Left ventricle myocardium inferior (tissue), 1 donor: Measurements from ENCODE around the gene C7orf57. TPM values are rescaled to one million over a fixed set of nuclear protein-coding genes. Genes with fewer than 3 reads are reported as not detected.

Experiments used
- DNase-seq: peaks from one replicate; pipeline ENCODE4 v3.0.0-alpha.2; 2020
- H3K27ac ChIP-seq: fragments of 200-600 bp; replicated peaks from 2 replicates; pipeline ENCODE4 v1.8.0; 2021
- H3K27me3 ChIP-seq: fragments of 200-600 bp; 2 replicates; pipeline ENCODE4 v1.8.0; 2021; ENCODE audit warnings: low read depth
- H3K36me3 ChIP-seq: fragments of 200-600 bp; 2 replicates; pipeline ENCODE4 v1.8.0; 2021
- H3K4me1 ChIP-seq: fragments of 200-600 bp; 2 replicates; pipeline ENCODE4 v1.8.0; 2021
- H3K4me3 ChIP-seq: fragments of 200-600 bp; 2 replicates; pipeline ENCODE4 v1.8.0; 2021; ENCODE audit warnings: mild to moderate bottlenecking, moderate library complexity
- H3K9me3 ChIP-seq: fragments of 200-600 bp; replicated peaks from 2 replicates; pipeline ENCODE4 v1.8.0; 2021
- intact Hi-C: fragments of 100-400 bp; cut with micrococcal nuclease; formaldehyde crosslinking; loops from one replicate; pipeline ENCODE4 v1.11.0; 2022
- total RNA-seq: library from RNA; stranded (reverse); fragmentation: NEBNext Ultra II Directional; extraction: Animal tissue kit (Norgen Biotek cat#: 25700); gene quantifications from one replicate; pipeline ENCODE4 v1.2.1, GENCODE V29; 2021
- TF ChIP-seq, protein P1 (sequence below): fragments of 200-600 bp; IDR thresholded peaks from 2 replicates; pipeline ENCODE4 v1.8.0; 2021; ENCODE audit warnings: antibody characterized with exemption, mild to moderate bottlenecking, borderline replicate concordance
- donor health status: DM: no; HTN: yes; CAD: no; lungs with severe emphysema.

C7orf57 gene
- total RNA-seq, 1 donor from 2014 or later = not detected

DNA sequence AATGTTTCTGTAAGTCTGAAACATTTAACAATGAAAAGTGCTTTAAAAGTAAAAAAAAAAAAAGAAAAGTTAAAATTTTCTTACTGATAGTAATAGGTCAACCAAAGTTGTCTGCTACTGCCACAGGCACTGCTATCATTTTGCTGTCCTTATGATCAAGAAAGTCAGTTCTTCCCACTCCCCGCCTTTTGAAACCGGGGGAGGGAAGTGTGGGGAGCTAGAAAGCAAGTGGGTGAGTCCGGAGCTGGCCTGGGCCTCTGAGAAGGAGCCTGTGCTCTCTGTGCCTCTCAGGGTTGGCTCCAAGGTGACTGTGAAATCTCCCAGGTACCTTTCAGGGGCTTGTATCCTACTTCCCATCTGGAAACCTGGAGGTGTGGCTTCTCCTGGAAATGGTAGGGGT is 7.3 kb downstream of the C7orf57 start:
- TF ChIP-seq, protein P1, sequence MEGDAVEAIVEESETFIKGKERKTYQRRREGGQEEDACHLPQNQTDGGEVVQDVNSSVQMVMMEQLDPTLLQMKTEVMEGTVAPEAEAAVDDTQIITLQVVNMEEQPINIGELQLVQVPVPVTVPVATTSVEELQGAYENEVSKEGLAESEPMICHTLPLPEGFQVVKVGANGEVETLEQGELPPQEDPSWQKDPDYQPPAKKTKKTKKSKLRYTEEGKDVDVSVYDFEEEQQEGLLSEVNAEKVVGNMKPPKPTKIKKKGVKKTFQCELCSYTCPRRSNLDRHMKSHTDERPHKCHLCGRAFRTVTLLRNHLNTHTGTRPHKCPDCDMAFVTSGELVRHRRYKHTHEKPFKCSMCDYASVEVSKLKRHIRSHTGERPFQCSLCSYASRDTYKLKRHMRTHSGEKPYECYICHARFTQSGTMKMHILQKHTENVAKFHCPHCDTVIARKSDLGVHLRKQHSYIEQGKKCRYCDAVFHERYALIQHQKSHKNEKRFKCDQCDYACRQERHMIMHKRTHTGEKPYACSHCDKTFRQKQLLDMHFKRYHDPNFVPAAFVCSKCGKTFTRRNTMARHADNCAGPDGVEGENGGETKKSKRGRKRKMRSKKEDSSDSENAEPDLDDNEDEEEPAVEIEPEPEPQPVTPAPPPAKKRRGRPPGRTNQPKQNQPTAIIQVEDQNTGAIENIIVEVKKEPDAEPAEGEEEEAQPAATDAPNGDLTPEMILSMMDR = no peak
- Histone ChIP-seq H3K4me3 (no peak overlapping the region), H3K4me1 (no peaks in the 10 kb centered on the region), H3K27ac (no peak overlapping the region), H3K36me3 (no peaks in the 10 kb centered on the region), H3K27me3 (no peaks in the 10 kb centered on the region), H3K9me3 (no peaks in the 10 kb centered on the region)
- intact Hi-C loops = no loop called here
- DNase-seq = no peak

DNA sequence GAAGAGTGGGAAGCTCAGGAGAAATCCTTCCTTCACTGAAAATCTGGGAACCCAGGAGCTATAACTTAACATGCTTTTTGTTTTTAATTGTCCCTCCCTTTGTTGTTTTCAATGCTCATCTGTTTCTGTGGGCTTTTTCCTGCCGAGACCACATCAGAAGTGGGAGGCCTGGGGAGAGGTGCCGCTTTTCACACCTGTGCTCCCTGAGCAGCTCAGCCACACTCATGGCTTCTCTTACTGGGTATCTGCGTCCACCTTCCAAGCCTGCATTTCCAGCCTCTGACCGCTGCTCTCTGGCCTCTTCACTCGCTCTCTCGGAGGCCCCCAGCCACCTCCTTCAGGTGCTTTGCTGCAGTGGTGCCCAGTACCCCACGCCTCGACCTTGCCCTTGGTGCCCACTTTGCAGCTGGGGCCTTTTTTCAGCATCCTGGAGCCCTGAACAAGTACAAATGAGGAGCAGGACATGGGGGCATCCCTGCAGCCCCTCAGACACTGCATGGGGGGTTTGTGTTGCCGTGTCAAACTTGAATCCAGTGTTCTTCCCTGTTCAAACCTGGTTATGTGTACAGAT is 9.9 kb downstream of the C7orf57 start:
- TF ChIP-seq, protein P1 = no peak
- no peaks in the 10 kb centered on the region for H3K9me3 ChIP-seq

DNA sequence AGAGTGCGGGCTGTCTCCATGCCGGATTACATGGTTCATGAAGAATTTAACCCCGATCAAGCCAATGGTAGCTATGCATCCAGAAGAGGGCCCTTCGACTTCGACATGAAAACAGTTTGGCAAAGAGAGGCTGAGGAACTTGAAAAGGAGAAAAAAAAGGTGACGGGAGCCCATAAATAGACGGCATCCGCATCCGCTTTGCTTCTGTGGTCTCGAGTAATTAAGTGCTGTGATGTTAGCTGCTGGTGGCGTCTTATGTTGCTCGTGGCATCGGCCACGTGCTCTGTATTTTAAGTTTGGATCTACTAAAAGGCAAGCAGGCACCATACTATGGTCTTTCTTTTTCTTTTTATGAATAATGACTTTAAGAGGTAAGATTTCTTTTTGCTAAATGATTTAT is 11.1 kb downstream of the C7orf57 start:
- intact Hi-C loops = no loop called here
- H3K4me1 ChIP-seq = no peaks in the 10 kb centered on the region
- H3K27ac ChIP-seq = no peak overlapping the region
- DNase-seq = no peak
- TF ChIP-seq, protein P1 = no peak
- no peaks in the 10 kb centered on the region for H3K27me3 ChIP-seq
- no peak overlapping the region for H3K4me3 ChIP-seq
- H3K9me3 ChIP-seq = no peaks in the 10 kb centered on the region
- H3K36me3 ChIP-seq = no peaks in the 10 kb centered on the region

More for the DNA sequence above, 9.9 kb downstream of the C7orf57 start:
- Histone ChIP-seq H3K27me3 (no peaks in the 10 kb centered on the region), H3K4me1 (no peaks in the 10 kb centered on the region), H3K36me3 (no peaks in the 10 kb centered on the region), H3K27ac (no peak overlapping the region), H3K4me3 (no peak overlapping the region)
- DNase-seq = no peak
- intact Hi-C loops = no loop called here

DNA sequence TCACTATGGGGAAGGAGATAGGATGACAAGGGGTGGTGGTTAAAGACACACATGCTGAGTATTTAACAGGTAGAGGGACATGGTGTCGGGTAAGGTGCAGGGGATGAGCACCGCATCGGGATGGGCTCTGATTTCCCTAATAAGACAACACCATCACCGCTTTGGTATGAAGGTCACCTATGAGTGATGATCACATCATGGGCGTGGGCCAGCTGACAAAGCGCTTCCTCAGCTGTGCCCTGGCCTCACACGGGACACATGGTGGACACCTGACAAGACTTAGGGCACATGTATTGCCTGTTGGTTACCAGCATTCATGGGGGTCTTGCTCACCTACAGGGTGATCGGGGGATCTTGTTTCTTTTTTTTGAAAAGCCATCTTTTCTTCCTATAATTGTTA is 12.8 kb downstream of the C7orf57 start:
- Histone ChIP-seq H3K27ac (no peak overlapping the region), H3K36me3 (no peaks in the 10 kb centered on the region), H3K9me3 (no peaks in the 10 kb centered on the region), H3K4me1 (no peaks in the 10 kb centered on the region), H3K4me3 (no peak overlapping the region), H3K27me3 (no peaks in the 10 kb centered on the region)
- TF ChIP-seq, protein P1 = no peak
- intact Hi-C loops = no loop called here
- no peak for DNase-seq

DNA sequence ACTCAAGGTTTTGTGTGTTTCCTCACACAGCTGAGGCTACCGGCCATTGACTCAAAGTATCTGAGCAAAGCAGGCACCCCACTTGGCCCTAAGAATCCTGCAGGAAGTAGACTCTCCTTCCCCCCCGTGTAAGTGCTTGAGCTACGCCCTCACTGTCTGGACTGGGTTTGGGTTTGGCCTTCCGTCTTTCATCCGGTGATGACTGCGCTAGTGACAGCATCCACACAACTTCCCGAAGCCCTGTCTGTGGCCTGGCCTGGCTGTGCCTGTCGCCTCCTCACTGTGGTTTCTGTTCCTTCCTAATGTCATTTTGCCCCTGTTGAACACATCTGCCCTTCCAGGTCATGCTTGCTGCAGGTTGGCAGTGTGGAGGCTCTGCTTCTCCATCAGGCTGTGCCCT is 14.5 kb downstream of the C7orf57 start:
- intact Hi-C loops = no loop called here

More for the DNA sequence above, 14.5 kb downstream of the C7orf57 start:
- Histone ChIP-seq H3K4me1 (no peaks in the 10 kb centered on the region), H3K36me3 (no peaks in the 10 kb centered on the region), H3K4me3 (no peak overlapping the region), H3K9me3 (no peaks in the 10 kb centered on the region), H3K27me3 (no peaks in the 10 kb centered on the region), H3K27ac (no peak overlapping the region)
- DNase-seq = no peak
- TF ChIP-seq, protein P1 = no peak
